ENCODE measurements around the gene TWF2.

The TWF2 gene

DNA sequence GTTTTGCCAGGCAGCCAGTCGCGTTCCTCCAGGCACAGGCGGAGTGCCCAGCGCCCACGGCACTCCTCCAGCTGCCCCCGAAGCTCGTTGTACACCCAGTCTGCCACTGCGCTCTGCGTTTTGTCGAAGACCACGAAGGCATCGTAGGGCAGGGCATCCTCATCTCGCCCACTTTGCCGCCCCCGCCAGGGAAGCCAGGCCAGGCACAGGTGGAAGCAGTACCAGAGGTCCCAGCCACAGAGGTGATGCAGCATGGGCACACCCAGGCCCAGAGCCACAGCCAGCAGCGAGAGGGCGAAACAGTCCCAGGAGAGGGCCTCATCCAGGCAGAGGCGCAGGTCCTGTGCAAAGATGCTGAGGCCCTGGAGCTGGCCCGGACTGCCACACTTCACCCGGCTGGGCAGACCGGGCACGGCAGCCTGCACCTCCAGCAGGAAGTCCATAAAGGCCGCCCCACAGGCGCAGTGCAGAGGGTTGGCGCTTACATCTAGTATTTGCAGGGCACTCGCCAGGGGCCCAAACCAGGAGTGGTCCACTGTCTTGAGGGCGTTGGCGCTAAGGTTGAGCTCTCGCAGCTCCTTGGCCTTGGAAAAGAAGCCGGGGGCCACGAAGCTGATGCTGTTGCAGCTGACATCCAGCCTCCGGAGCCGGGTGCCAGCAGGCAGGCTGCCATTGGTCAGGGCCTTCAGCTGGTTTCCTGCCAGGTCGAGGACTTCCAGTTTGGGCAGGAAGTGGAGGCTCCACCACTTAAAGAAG lies 17.2 kb downstream of the TWF2 start:
- no peak for DNase-seq

DNA sequence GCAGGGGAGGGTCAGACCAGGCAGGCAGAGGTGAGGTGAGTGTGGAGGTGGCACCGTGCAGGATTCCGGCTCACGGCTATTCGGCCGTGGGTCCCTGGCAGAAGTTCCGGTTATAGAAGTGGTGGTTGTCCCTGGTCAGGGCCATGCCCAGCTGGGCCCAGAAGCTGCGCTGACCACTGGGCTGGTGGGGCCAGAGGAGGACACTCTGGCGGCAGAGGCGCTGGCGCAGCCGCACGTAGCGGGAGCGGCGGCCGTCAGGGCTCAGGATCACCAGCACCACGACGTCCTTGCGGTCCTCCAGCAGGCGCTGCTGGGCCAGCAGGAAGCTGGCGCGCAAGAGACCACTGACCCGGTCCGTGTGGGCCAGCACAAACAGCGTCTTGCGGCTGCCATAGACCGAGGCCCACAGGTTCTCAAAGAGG lies 17.8 kb downstream of the TWF2 start:
- DNase-seq, result no peak

DNA sequence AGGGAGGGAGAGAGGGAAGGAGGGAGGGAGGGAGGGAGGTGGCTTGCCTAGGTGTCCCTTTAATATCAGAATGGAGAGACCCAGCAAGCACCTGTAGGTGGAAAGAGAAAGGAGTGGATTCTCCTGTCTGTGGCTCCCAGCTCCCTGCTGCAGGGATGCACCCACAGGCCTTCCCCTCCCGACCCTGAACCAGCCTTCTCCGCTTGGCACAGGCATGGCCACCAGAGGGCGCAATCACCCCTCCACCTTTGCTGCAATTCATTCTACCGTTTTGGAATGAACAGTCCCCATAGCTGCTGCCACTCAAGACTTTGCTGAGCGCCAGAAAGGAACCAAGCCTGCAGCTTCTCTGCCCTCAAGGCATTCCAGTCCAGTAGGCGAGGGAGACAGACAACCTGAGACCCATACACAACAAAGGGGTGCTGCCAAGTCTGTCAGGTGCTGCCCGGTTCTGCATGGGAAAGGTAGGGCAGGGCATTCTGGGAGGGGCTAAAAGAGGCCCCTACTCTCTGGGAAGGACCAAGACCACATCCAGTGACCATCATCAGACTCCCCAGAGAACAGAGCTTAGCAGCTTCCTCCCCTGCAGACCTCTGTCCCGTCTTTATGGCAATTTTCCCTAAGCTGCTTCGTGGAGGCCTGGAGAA lies 18.5 kb downstream of the TWF2 start:
- DNase-seq, result peak; percentile 25 to 73

DNA sequence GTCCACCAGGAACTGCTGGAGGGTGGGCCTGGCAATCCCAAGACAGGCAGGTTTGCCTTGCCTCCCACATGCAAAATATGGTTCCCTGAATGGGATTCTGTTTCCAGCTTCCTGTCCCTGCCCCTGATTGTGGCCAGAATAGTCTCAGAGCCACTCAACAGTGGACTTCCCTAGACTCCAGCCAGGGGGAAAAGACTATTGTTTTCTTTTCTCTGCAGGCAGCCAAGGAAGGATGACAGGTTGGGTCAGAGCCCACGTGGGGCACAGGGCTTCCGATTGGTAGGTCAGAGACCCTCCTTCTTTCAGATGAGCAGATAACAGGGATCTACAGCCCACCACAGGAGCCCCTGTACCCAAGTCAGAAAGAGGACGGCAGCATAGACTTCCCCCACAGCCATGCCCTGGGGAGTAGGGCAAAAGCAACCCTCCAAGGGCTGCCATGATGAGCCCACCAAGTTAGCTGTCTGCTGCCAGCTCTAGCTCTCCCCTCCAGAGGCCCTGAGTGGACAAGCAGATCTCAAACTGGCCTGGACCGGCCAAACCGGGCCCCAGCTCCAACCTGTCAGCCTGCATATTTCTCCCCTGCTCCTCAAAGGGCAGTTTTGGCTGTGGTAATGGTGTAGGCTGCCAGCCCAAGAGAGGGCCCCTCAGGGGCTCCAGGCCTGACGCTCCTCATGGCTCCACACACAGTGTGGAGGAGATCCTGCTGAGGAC lies 19.9 kb downstream of the TWF2 start:
- no peak for DNase-seq

DNA sequence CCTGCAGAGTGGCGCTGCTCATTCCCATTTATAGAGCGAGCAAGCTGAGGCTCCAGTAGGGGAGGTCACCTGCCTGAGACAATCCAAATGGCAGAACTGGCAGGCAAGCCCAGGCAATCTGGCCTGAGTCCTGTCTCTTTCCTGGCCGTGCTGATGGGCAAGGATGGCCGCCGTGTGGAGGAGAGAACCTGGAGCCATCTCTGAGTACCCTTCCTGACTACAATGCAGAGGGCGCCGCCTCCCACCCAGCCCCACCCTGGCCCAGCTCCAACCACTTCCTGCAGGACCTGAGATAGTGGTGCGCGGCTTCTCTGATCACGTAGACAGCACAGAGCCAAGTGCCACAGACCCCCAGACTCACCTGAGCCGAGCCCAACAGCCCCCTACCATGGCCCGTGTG lies 20.5 kb downstream of the TWF2 start:
- DNase-seq, result no peak

DNA sequence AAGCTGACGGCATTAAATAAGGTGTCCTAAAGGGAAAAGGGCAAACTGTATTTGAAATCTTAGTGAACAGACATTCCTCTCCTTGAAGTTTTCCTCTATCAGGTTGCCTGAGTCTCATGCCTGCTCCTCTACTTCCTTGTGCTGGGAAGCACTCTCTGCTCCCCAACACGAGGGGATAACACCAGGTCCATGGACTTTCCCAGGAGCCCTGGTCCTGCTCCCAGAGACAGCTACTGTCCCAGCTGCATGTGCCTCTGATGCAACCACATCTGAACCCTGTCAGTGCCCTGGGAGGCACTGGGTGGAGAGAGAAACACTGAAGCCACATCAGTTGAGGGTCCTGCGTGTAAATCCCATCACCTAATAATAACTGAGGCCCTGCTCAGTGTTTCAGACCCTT lies 20.9 kb downstream of the TWF2 start:
- no peak for DNase-seq

DNA sequence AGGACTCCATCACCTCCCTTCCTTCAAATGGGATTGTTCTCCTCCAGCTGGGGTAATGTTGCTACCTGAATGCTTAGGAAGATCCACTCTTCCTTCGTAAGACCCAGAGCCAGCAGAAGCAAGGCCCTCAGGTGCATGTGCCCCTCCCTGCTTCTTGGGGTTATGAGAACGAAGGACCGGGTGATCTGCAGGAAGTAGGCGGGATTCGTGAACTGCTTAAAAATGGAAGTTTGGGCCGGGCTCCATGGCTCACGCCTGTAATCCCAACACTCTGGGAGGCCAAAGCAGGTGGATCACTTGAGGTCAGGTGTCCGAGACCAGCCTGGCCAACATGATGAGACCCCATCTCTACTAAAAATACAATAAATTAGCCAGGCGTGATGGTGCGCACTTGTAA lies 21.6 kb downstream of the TWF2 start:
- DNase-seq, result no peak

DNA sequence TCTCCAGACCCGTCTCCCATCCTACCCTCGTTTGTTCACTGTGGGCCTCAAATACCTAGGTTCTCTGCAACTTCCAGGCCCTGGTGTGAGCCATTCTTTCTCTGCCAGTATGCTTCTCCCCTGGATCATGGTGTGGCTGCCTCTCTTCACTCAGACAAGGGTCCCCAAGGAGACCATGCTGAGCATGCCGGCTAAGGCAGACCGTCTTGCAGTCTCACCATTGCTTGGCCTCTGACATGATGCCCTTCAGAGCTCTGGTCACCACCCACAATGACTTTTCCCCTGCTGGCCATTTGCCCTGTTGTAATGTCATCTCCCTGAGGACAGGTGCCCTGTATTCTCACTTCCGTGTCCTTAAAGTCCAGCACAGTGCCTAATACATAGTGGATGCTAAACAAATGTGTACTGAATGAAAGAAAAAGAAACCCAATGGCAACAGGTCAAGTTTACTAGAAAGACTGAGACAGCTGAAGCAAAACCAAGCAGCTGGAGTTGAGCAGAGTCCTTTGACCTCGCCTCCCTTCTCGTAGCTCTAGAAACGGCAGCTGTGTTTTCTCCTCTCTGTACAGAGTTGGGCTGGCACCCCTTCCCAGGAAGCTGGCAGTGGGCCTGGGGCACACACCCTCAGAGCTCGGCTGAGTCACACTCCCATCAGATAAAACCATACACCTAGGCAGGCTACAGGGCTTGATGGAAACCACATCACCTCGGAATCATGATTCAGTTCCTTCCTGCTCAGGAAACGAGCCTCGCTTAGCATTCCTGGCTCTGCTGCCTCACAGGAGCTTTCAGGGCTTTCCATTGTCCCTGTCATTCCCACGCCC lies 22.2 kb downstream of the TWF2 start:
- peak in 1 of 2 experiments; percentile 6 for DNase-seq

DNA sequence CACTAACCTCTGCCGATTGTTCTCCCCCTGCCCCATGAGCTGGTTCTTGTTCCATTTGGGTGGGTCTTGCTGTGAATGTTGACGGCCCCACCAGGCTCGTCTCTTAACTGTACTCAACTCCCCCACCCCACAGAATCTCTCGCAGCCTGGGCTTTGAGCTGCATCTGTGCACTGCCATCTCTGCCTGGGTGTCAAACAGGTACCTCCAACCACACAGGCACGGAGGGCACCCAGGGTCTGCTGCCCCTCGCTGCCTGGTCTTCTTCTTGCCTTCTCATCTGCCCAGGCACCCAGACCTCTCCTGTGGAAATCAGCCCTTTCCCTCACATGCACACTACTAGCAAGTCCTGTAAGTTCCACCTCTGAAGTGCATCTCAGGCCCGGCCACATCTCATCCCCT lies 23.6 kb downstream of the TWF2 start:
- DNase-seq, result no peak

DNA sequence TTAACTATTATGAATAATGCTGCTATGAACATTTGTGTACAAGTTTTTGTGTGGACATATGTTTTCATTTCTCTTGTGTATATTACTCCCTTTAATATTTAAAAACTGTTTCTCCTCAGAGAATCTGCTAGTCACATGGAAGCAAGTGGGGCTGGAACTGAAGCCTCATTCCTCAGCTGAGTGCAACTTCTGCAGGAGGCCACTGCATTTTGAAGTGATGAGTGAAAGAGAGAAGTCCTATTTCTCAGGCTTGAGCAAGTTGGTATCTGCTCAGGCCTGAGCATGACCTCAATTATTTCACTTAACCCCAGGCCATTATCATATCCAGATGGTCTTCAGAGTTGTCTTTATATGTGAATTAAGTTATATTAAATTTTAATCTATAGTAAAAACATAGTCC lies 25.1 kb downstream of the TWF2 start:
- DNase-seq, result no peak

DNA sequence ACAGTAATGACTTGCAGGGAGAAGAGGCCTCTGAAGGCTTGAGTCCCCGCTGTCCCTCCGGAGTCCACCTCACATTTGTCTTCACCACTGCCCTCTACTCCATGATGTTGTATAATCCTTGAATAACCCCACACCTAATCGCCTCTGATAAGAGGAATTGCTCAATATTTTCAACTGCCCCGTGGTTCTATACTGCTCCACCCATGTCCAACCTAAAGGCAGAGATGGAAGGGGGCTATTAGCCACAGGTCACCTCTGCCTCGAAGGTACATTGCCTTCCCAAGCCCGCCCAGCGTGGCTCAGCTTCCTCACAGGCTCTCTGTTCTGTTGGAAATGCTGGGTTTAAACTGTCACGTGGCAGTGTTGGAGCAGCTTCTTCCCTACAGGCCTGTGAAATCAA lies 26.0 kb downstream of the TWF2 start:
- no peak for DNase-seq

DNA sequence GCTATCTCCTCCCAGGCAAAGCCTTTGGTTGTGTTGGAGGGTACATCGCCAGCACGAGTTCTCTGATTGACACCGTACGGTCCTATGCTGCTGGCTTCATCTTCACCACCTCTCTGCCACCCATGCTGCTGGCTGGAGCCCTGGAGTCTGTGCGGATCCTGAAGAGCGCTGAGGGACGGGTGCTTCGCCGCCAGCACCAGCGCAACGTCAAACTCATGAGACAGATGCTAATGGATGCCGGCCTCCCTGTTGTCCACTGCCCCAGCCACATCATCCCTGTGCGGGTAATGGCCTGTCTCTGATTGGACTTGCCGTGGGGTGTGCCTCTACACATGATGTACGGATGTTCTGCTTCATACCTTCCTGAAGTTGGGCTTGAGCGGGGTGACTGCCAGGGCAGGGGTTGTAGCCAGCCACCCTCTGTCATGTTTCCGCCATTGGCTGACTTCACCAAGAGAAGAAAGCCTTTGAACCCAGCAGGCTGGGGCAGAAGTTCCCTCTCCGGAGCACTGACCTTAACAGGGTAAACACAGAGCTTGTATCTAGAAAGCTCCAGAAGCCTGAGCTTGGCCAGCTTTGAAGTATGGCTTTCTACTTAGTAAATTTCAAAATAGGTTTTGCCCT lies 27.6 kb downstream of the TWF2 start:
- no peak for DNase-seq

DNA sequence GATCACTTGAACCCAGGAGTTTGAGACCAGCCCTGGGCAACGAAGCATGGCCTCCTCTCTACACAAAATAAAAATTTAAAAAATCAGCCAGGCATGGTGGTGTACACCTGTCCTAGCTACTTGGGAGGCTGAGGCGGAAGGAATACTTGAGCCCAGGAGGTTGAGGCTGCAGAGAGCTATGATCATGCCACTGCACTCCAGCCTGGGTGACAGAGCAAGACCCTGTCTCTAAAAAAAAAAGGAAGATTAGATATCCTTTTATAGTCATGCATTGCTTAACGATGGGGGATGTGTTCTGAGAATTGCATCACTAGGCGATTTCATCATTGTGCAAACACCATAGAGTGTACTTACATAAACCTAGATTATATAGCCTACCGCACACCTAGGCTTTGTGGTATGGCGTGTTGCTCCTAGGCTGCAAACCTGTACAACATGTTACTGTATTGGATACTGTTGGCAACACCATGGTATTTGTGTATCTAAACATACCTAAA lies 28.4 kb downstream of the TWF2 start:
- DNase-seq, result no peak

DNA sequence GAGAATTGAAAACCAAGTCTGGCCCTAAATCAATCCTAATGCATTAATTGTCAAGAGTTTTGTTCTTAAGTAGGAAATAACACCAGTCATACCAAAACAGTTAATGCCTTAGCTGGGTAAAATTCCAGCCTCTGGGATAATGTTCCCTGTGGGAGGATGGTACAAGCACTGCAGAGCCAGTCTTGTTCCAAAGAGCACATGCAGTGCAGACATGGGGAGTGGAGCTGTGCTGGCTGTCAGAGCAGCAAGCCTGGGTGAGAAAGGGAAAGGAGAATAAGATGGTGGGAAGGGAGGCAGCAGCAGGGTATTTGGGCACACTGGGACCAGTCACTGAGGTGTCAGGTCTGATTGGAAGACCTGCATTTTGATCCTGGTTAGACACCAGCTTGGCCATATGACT lies 28.9 kb downstream of the TWF2 start:
- DNase-seq, result no peak

DNA sequence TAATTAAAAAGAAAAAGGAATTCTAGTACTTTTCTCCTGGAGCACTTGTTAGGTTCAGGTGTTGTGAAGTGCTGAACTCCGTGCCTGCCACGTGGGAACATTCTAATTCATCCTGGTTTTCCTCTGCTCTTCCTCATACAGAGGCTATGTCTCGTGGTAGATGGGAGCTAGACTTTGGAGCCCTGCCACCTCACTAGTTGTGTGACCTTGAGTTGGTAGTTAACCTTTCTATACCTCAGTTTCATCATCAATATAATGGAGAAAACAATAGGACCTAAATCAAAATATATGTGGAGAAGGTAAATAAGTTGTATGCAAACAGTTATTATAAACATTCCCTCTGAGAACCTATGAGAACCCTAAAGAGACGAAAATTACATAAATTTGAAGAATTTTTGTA lies 30.4 kb downstream of the TWF2 start:
- no peak for DNase-seq

DNA sequence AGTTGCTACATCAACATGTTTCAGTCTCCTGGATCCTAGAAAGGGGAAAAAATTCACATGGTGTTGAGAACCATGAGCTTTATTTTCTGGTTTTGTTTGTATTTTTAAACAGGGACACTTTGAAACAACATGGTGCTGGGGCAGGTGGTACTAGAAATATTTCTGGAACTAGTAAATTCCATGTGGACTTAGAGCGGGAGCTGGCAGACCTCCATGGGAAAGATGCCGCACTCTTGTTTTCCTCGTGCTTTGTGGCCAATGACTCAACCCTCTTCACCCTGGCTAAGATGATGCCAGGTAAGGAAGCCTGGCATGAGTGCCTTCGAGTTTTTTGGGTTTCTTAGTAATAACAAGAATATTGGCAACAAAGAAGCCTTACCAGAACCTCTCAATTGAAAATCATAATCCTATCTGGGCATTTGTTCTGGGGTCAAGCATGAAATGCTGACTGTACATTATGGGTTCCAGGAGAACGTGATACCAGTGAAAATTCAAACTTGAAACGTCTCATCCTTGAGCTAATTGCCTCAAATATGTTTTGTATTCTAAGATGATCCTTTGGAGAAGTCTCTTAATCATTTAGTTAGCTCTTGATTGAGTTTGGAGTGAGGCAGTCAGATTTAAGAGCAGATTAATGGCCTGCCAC lies 33.1 kb downstream of the TWF2 start:
- DNase-seq, result no peak

DNA sequence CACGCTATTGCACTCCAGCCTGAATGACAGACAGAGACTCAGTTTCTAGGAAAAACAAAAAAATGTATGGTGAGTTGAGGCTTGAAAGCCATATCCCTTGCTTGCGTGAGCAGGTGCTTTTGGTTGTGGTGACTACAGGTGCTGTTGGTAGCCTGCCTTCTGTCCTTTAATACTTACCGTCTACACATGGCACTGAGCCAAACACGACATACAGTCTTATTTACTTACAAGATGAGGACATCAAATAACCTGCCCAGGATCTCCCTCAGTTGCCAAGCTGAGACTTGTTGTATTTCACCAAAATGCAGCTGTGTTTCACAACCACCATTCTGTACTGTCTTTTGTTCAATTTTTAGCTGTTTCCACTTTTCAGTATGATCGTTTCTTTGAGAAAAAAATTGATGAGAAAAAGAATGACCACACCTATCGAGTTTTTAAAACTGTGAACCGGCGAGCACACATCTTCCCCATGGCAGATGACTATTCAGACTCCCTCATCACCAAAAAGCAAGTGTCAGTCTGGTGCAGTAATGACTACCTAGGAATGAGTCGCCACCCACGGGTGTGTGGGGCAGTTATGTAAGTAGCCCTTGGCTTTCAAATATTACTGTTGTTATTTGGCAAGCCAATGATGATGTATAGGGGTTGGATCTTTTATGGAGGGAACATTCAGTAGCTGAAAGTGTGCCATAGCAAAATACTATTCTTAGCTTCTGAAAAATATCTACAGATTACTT lies 34.5 kb downstream of the TWF2 start:
- DNase-seq, result no peak

DNA sequence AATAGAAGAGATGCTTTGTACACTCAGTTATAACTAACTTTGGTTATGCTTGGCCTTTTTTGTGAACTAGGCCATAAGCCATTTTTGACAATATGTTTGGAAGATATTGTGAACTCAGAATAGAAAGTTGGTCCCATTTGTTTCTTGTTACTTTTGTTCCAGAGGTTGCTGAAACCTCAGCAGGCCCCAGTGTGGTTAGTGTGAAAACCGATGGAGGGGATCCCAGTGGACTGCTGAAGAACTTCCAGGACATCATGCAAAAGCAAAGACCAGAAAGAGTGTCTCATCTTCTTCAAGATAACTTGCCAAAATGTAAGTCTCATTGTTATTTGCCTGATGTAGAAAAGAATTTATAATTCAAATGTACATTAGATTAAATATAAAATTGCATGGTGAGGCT lies 35.3 kb downstream of the TWF2 start:
- DNase-seq, result no peak

DNA sequence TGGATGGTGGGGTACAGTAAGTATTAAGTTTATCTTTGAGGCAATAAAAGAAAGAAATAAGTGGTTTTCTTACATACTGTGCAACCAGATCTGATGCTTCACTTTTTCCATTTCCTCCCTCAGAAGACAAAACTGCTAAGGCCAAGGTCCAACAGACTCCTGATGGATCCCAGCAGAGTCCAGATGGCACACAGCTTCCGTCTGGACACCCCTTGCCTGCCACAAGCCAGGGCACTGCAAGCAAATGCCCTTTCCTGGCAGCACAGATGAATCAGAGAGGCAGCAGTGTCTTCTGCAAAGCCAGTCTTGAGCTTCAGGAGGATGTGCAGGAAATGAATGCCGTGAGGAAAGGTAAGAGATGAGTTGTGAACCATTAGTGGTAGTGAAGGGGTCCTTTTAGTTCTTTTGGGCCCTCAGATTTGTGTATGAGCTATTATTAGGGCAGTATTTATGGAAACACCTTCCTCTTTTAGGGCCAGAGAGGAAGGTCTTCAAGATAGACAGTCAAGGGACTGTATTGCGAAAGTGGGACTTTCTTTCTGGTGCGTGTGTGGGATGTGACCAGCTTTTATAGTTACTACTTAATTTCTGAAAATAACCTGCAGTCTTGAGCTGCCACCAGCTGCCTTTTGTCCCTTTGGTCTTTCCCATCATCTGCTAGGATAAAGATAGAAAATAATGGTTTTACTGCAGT lies 36.4 kb downstream of the TWF2 start:
- DNase-seq, result no peak

DNA sequence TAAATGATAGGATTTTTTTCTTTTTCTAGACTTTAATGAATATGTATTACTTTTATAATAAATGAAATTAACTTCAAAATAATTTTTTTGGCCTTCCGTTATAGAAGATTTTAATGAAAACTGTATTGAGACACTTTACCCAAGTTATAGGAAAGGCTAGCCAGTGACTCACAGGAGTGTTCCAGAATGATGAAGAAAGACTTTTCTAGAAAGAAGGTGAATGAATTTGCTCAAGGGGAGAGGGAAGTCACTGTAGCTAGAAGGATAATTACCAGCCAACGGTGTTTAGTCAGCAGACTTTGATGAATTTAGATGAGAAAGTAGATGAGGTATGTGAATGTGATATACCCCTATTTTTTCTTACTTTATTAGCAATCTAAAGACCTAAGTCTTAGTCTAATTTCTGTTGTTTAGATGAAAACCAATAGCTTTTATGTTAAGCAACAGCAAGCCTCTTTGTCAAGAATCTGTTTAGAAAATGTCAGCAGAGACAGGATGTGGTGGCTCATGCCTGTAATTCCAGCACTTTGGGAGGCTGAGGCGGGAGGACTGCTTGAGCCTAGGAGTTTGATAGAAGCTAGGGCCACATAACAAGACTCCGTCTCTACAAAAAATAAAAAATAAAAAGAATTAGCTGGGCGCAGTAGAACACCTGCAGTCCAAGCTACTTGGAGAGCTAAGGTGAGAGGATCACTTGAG lies 37.8 kb downstream of the TWF2 start:
- no peak for DNase-seq

Measured in NCI-H446 (cell line).